Activated CD4-positive, alpha-beta memory T cell treated with anti-CD3 and anti-CD28 coated beads for 36 hours (primary cell): ENCODE data around the gene NAXE. TPM values are rescaled to one million over a fixed set of nuclear protein-coding genes. Genes with fewer than 3 reads are reported as not detected.

Source experiments
- CTCF ChIA-PET: fragments of 350-600 bp; sonication (Branson Sonifier 250); formaldehyde crosslinking; loops from one replicate; lab custom pipeline; 2021; ENCODE audit warnings: antibody characterized with exemption, inconsistent platforms; lab: Charles Lee
- POLR2A ChIA-PET: fragments of 350-600 bp; sonication (Branson Sonifier 250); formaldehyde crosslinking; loops from one replicate; lab custom pipeline; 2021; ENCODE audit warnings: antibody characterized with exemption; lab: Charles Lee
- DNase-seq: peaks from one replicate; pipeline ENCODE4 v3.0.0-alpha.2; 2020
- H3K27ac Mint-ChIP-seq: one replicate; pipeline ENCODE4 v1.8.0; 2021; ENCODE audit warnings: mixed read lengths
- H3K27me3 Mint-ChIP-seq: one replicate; pipeline ENCODE4 v1.8.0; 2021; ENCODE audit warnings: mixed read lengths
- H3K36me3 Mint-ChIP-seq: one replicate; pipeline ENCODE4 v1.8.0; 2021; ENCODE audit warnings: mixed read lengths
- H3K4me1 Mint-ChIP-seq: one replicate; pipeline ENCODE4 v1.8.0; 2021; ENCODE audit warnings: low read depth, mixed read lengths
- H3K4me3 Mint-ChIP-seq: one replicate; pipeline ENCODE4 v1.8.0; 2021; ENCODE audit warnings: mild to moderate bottlenecking, mixed read lengths
- H3K9me3 Mint-ChIP-seq: one replicate; pipeline ENCODE4 v1.8.0; 2021; ENCODE audit warnings: mixed read lengths
- intact Hi-C: fragments of 100-400 bp; cut with micrococcal nuclease; formaldehyde crosslinking; loops from one replicate; pipeline ENCODE4 v1.15.1; 2023
- total RNA-seq, 2 experiments: library from RNA; stranded (reverse); gene quantifications; one replicate each; pipeline ENCODE4 v1.2.3, GENCODE V29; 2021

NAXE gene
- total RNA-seq, 2 experiments from 2014 or later = 73.6 to 76.7 TPM

GRCh38 chr1:156571919-156572662, 19.5 kb upstream of the NAXE start, which contains the start of gene IQGAP3:
Gene IQGAP3 (minus strand): TSS chr1:156572565. CDS start chr1:156572529, 36 bp downstream.
- Mint-ChIP-seq H3K9me3 (no peaks in the 10 kb centered on the region), H3K36me3 (peaks cover 2% of the 10 kb centered on the region), H3K27ac (no peak within 1 kb of the TSS), H3K4me3 (peak within 1 kb of the TSS; percentile 95), H3K4me1 (peaks cover 18% of the 10 kb centered on the region), H3K27me3 (peaks cover 25% of the 10 kb centered on the region)
- ChIA-PET POLR2A (interaction anchor here (1.0 to 1.1 kb wide), 2 partner anchors 20 to 71 kb away, joined by 4 to 5 read pairs; partner anchors contain the start of genes MEF2D and NAXE), CTCF (interaction anchor here (0.8 to 2.0 kb wide), 9 partner anchors 10 to 242 kb away, joined by 3 to 7 read pairs (median 3); no protein-coding TSS in a partner anchor)
- intact Hi-C loops = loop anchor here (5.0 kb wide), 1 partner anchor 70 kb away; the partner anchor contains the start of gene MEF2D
- peak; percentile 82 for DNase-seq

GRCh38 chr1:156572663-156573018, 18.9 kb upstream of the NAXE start:
- H3K9me3 Mint-ChIP-seq = no peaks in the 10 kb centered on the region
- H3K27ac Mint-ChIP-seq = no peak overlapping the region
- H3K36me3 Mint-ChIP-seq = peaks cover 2% of the 10 kb centered on the region
- intact Hi-C loops = loop anchor here (5.0 kb wide), 1 partner anchor 70 kb away; the partner anchor contains the start of gene MEF2D
- ChIA-PET POLR2A (no interaction called here), CTCF (interaction anchor here (1.1 to 2.0 kb wide), 3 partner anchors 9 to 90 kb away, joined by 3 to 7 read pairs (median 3); no protein-coding TSS in a partner anchor)
- H3K27me3 Mint-ChIP-seq = peaks cover 25% of the 10 kb centered on the region
- H3K4me3 Mint-ChIP-seq = peak overlapping the region; percentile 95
- no peak for DNase-seq
- H3K4me1 Mint-ChIP-seq = peaks cover 18% of the 10 kb centered on the region

GRCh38 chr1:156574039-156574633, 17.4 kb upstream of the NAXE start:
- H3K9me3 Mint-ChIP-seq = no peaks in the 10 kb centered on the region
- H3K27ac Mint-ChIP-seq = no peak overlapping the region
- H3K36me3 Mint-ChIP-seq = peaks cover 2% of the 10 kb centered on the region
- H3K4me1 Mint-ChIP-seq = peaks cover 18% of the 10 kb centered on the region
- POLR2A ChIA-PET = no interaction called here
- no peak overlapping the region for H3K4me3 Mint-ChIP-seq
- intact Hi-C loops = loop anchor here (5.0 kb wide), 1 partner anchor 72 kb away; the partner anchor contains the start of gene MEF2D
- no peak for DNase-seq
- H3K27me3 Mint-ChIP-seq = peaks cover 25% of the 10 kb centered on the region
- CTCF ChIA-PET = no interaction called here

- no peak overlapping the region for H3K27ac Mint-ChIP-seq
- ChIA-PET CTCF (interaction anchor here (1.1 to 1.7 kb wide), 2 partner anchors 7 to 14 kb away, joined by 4 read pairs; partner anchors contain the start of gene NAXE), POLR2A (no interaction called here)
- intact Hi-C loops = no loop called here
- peaks cover 8% of the 10 kb centered on the region for H3K27me3 Mint-ChIP-seq
- peaks cover 2% of the 10 kb centered on the region for H3K4me1 Mint-ChIP-seq
- H3K4me3 Mint-ChIP-seq = no peak overlapping the region
- DNase-seq = no peak
- H3K36me3 Mint-ChIP-seq = no peaks in the 10 kb centered on the region
- H3K9me3 Mint-ChIP-seq = no peaks in the 10 kb centered on the region
Measured at GRCh38 chr1:156577550-156577949, 14.0 kb upstream of the NAXE start.

GRCh38 chr1:156578055-156578454, 13.5 kb upstream of the NAXE start:
- ChIA-PET POLR2A (no interaction called here), CTCF (interaction anchor here (2.0 to 11.2 kb wide), 2 partner anchors 30 to 49 kb away, joined by 6 to 78 read pairs; no protein-coding TSS in a partner anchor)
- Mint-ChIP-seq H3K27ac (no peak overlapping the region), H3K4me1 (no peaks in the 10 kb centered on the region), H3K27me3 (peaks cover 3% of the 10 kb centered on the region), H3K9me3 (no peaks in the 10 kb centered on the region), H3K4me3 (no peak overlapping the region), H3K36me3 (no peaks in the 10 kb centered on the region)
- intact Hi-C loops = no loop called here
- DNase-seq = no peak

- Mint-ChIP-seq H3K4me1 (peaks cover 2% of the 10 kb centered on the region), H3K27ac (no peak within 1 kb of the TSS), H3K36me3 (no peaks in the 10 kb centered on the region), H3K27me3 (no peaks in the 10 kb centered on the region), H3K4me3 (no peak within 1 kb of the TSS), H3K9me3 (no peaks in the 10 kb centered on the region)
- intact Hi-C loops = no loop called here
- no peak for DNase-seq
- ChIA-PET CTCF (interaction anchor here (1.6 to 11.2 kb wide), 4 partner anchors 29 to 133 kb away, joined by 5 to 78 read pairs (median 10); no protein-coding TSS in a partner anchor), POLR2A (interaction anchor here (2.8 kb wide), 1 partner anchor 13 kb away, joined by 13 read pairs; the partner anchor contains the start of gene NAXE)
Measured at GRCh38 chr1:156579472-156579871, 12.1 kb upstream of the NAXE start, which contains the start of gene TTC24. Gene TTC24 (plus strand): TSS chr1:156579723. CDS start chr1:156581365, 1,642 bp downstream.

GRCh38 chr1:156581661-156582387, 9.8 kb upstream of the NAXE start:
- Mint-ChIP-seq H3K9me3 (no peaks in the 10 kb centered on the region), H3K27ac (peak overlapping the region; percentile 21), H3K4me1 (peaks cover 2% of the 10 kb centered on the region), H3K36me3 (no peaks in the 10 kb centered on the region), H3K4me3 (peak overlapping the region; percentile 38), H3K27me3 (no peaks in the 10 kb centered on the region)
- ChIA-PET CTCF (interaction anchor here (0.6 to 11.2 kb wide), 14 partner anchors 10 to 196 kb away, joined by 3 to 78 read pairs (median 4); partner anchors contain the start of genes IQGAP3 and NAXE), POLR2A (interaction anchor here (2.8 kb wide), 1 partner anchor 10 kb away, joined by 13 read pairs; the partner anchor contains the start of gene NAXE)
- DNase-seq = no peak
- intact Hi-C loops = no loop called here

GRCh38 chr1:156582388-156583017, 9.1 kb upstream of the NAXE start:
- Mint-ChIP-seq H3K4me1 (peaks cover 2% of the 10 kb centered on the region), H3K9me3 (no peaks in the 10 kb centered on the region), H3K4me3 (peak overlapping the region; percentile 38), H3K36me3 (no peaks in the 10 kb centered on the region), H3K27ac (peak overlapping the region; percentile 20), H3K27me3 (no peaks in the 10 kb centered on the region)
- POLR2A ChIA-PET = no interaction called here
- CTCF ChIA-PET = interaction anchor here (0.6 to 11.2 kb wide), 12 partner anchors 9 to 197 kb away, joined by 3 to 78 read pairs (median 4); partner anchors contain the start of genes IQGAP3 and NAXE
- intact Hi-C loops = no loop called here
- no peak for DNase-seq

GRCh38 chr1:156583821-156584622, 7.6 kb upstream of the NAXE start:
- H3K9me3 Mint-ChIP-seq = no peaks in the 10 kb centered on the region
- POLR2A ChIA-PET = no interaction called here
- no peak overlapping the region for H3K4me3 Mint-ChIP-seq
- DNase-seq = peak; percentile 79
- CTCF ChIA-PET = interaction anchor here (0.5 to 11.2 kb wide), 5 partner anchors 7 to 289 kb away, joined by 3 to 78 read pairs (median 4); no protein-coding TSS in a partner anchor
- peaks cover 2% of the 10 kb centered on the region for H3K4me1 Mint-ChIP-seq
- intact Hi-C loops = loop anchor here (1.0 kb wide), 2 partner anchors 24 to 128 kb away; no protein-coding TSS in a partner anchor
- H3K27me3 Mint-ChIP-seq = no peaks in the 10 kb centered on the region
- H3K36me3 Mint-ChIP-seq = no peaks in the 10 kb centered on the region
- H3K27ac Mint-ChIP-seq = no peak overlapping the region

DNA sequence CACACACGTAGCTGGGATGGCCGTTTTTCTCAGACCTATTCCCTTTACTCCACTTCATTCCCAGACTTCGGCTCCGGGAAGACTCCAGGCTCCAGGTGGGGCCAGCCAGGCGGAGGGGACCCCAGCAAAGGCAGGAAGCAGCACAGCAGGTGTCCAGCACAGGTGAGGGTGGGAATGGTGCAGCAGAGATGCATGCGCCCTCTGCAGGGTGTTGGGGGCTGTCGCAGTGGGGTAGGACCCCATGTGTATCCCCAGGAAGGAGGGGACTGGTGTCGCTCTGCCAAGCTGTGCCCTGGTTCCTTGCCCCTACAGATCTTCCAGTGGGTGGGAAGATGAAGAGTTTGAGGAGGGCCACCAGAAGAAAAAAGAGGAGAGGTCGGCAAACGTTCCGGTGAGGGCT, 6.8 kb upstream of the NAXE start:
- no peaks in the 10 kb centered on the region for H3K27me3 Mint-ChIP-seq
- no peaks in the 10 kb centered on the region for H3K36me3 Mint-ChIP-seq
- peaks cover 2% of the 10 kb centered on the region for H3K4me1 Mint-ChIP-seq
- DNase-seq = no peak
- no peak overlapping the region for H3K4me3 Mint-ChIP-seq
- H3K27ac Mint-ChIP-seq = no peak overlapping the region
- POLR2A ChIA-PET = no interaction called here
- intact Hi-C loops = loop anchor here (1.0 kb wide), 2 partner anchors 23 to 129 kb away; no protein-coding TSS in a partner anchor
- CTCF ChIA-PET = interaction anchor here (0.5 to 11.2 kb wide), 6 partner anchors 8 to 289 kb away, joined by 3 to 78 read pairs (median 4); no protein-coding TSS in a partner anchor
- no peaks in the 10 kb centered on the region for H3K9me3 Mint-ChIP-seq
